GM15510 (cell line): ENCODE measurements around the gene SEMA4G.

Experiments
- POLR2A ChIP-seq: IDR thresholded peaks from 3 replicates; pipeline ENCODE4 v1.6.1; 2011; ENCODE audit warnings: borderline replicate concordance; ENCODE audit not compliant: insufficient read length; ENCODE audit errors: extremely low read depth

The SEMA4G gene

GRCh38 chr10:101006593-101007098 lies 37.3 kb downstream of the SEMA4G start:
- no peak for TF ChIP-seq POLR2A

DNA sequence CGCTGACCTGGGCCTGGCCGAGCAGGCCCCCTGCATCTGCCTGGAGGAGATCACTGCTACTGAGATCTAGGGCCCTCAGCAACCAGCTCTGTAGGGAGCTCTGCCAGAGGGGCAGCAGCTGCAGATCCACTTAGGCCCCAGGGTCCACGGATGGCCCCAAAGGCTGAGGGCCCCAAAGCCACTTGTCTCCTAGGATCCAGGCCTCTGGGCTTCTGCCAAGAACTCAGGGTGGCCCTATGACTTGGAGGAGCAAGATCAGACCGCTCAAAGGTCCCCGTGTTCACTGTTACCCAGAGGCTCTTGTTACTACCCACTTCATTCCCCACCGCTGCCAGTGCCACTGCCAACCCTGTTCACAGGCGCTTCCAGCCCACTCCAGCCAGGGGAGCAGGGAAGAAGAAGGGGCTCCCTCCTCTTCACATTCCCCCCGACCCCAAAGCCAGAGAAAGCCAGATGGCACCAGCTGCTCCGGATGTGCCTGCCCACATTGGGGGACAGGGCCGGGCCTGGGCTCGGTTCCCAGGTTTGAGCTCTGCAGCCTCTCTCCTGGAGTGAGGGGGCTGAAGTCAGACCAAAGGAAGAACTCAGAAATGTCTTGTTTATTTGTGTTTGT lies 37.9 kb downstream of the SEMA4G start:
- TF ChIP-seq POLR2A: no peak

DNA sequence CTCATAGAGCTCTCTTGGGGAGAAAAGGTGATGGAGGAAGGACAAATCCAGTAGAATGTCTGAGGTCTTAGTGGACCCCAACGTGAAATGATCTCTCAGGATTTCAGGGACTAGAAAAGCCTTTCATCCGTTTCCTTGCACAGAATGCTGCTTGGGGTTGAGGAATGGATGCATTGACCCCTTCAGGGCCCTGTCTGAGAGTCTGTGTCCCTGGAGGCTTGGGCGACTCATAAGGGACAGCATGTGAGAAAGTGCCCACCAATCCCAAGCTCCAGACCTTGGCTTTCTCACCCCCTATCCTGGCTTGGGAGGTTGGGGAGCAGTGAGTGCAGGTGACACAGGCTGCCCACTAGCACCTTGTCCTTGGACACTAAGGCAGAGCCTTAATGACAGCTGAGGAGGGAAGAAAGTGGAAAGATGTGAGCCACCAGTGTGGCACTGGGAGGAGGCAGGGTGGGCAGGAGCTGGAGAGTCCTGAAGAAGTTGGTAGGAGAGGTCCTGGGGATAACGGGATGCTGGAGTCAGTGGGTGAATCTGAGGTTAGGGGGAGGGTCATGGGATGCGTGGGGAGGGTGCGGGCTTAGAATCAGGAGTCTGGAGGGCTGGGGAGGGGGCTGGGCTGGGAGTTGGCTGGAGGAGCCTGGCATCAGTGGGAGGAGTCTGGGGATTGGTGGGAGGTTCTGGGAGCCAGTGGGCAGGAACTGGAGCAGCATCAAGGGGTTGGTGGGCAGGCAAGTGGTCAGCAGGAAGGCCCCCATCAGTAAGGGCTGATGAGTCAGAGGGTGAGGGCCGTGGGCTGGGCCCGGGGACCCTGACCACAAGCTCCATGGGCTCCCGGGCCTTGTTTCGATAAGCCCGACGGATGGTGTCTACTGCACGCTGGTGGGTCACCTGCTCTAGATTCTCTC lies 38.9 kb downstream of the SEMA4G start:
- no peak for TF ChIP-seq POLR2A

DNA sequence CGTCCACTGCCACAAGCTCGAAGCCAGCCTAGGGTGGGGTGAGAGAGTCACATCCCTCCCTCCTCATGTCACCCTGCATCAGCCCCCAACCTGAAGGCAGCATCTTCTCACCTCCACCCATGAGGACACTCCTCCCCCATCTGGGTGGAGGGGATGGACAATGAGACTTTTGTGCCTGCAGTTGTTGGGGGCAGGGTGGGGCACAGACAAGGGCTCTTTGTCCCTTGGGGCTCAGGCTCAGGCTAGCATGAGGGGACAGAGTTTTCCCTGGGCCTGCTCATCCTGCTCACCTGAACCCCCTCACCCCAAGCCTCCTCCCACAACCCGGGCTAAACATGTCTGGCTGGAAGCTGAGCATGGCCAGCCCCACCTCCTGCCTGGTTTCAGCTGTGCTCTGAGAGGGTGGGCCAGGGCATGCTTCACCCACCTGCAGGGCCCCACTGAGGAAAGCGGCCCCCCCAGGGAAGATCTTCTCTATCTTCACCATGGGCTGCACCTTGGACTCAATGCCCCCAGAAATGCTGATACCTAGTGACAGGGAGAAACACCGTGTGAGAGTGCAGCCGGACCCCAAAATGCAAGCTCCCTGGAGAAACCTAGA lies 39.6 kb downstream of the SEMA4G start:
- TF ChIP-seq POLR2A: no peak

GRCh38 chr10:101010329-101010728 lies 41.0 kb downstream of the SEMA4G start:
- no peak for TF ChIP-seq POLR2A

- TF ChIP-seq POLR2A: no peak
These were observed 42.5 kb downstream of the SEMA4G start for GRCh38 chr10:101011517-101012423.

DNA sequence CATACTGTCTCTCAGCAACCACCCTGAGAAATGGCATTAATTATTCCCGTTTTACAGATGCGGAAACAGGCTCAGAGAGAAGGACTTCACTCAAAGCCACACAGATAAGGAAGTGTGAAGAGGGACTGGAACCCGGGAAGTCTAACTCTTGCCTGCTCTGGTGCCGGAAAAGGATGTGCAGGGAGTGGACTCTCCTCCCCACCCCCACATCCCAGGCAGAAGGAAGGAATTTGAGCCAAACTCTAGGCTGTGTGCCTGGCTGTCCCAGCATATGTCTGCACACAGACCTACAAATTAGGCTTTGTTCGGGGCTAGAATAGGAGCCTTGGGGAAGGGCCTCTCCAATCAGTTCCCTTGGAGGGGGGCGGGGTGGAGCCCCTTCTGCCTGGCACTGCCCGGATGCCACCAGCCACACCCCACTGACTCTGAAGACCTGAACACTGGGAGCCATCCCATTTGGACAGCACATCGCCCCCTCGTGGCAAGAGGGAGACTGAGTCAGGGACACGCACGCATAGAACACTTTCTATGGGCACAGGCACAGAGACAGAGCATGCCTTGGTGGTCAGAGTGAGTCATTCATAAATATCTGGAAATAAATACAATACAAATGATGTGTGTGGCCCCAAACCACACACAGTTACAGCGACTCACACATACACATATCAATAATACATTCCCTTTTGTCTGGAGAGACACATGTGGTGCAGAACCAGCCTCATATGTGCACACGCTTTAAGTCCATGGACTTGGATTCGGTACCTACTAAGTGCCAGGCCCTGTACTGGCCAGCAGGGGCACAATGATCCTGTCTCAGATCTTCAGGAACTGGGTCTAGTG lies 43.4 kb downstream of the SEMA4G start:
- TF ChIP-seq POLR2A: no peak

- TF ChIP-seq POLR2A: no peak
These were observed 44.1 kb downstream of the SEMA4G start for GRCh38 chr10:101013365-101013825.

DNA sequence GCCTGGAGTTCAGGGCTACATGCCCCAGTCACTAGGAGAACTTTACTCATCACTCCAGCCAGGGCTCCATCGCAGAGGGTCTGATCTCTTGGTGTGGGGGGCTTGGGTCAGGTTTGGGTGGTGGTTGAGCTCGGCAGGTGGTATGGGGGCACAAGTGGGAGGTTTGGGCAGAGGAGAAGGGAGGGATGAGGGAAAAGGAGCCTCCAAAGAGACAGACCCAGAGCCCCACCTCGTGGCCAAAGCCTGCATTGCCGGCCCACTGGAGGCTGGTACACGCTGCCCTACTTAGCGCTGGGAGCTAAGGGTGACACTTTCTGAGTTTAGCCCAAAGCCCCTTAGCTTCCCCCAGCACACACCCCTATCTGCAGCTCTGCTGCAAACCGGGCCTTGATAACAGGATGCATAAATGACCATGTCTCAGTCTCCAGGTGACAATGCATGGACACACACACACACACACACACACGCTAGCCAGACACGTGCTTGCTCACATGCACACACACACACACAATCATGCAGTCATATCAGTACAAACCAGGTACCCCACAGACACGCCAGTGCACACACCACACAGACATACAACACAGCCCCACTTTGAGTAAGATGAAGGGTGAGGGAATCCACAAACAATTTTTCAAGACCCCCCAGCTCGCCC lies 45.1 kb downstream of the SEMA4G start:
- no peak for TF ChIP-seq POLR2A

DNA sequence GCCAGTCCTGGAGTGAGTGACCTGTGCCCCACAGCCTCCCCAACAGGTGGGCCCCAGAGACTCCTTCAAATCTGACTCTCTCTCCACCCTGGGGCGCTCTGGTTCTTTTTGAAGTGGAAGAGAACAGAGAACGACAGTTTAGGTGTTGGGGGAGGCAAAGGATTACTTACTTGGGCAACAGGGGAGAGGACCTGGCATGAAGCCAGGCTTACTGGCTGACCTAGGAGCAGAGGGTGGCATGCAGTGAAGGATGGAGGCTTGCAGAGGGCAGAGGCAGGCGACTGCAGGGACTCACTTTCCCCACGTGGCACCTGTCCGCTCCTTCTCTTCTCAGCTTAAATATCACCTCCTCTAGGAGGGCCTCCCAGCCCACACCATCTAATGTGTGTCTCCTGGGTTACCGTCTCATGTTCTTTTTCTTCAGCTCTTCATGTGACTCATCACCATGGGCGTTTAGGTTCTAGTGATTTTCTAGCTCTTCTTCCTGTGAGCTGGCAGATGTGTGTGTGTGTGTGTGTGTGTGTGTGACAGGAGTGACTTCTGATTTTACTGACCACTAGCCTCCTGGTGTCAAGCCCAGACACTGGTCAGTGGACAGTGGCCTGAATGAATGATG lies 45.8 kb downstream of the SEMA4G start:
- no peak for TF ChIP-seq POLR2A

DNA sequence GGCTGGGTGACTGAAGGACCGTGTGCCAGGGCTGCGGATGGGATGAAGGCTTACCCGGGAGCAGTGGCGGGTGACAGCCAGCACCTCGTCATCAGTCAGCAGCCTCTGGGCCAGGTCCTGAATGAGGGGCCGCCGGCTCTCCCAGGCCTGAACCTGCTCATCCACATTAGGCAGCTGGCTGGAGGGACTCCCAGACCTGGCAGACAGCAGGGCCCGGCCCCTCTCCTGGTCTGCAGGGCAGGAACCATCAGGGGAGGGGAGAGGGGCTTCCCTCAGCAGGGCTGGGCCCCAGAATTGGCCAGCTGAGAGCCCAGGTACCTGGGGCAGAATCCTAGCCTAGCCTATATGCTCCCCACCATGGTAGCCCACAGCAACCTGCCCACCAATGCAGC lies 46.3 kb downstream of the SEMA4G start:
- no peak for TF ChIP-seq POLR2A

- no peak for TF ChIP-seq POLR2A
These were observed 47.5 kb downstream of the SEMA4G start for GRCh38 chr10:101016814-101017213.
